SKM-1 (cell line): ENCODE data around the gene APLP2.
"Not testable (repeated sequence)": the region's sequence is repeated elsewhere in the genome, so short reads cannot be mapped to it uniquely, and the experiment has no call there.

Source experiments
- DNase-seq: peaks from one replicate; lab custom pipeline; 2025; ENCODE audit not compliant: unreplicated experiment; lab: John Stamatoyannopoulos, UW

APLP2 gene

DNA sequence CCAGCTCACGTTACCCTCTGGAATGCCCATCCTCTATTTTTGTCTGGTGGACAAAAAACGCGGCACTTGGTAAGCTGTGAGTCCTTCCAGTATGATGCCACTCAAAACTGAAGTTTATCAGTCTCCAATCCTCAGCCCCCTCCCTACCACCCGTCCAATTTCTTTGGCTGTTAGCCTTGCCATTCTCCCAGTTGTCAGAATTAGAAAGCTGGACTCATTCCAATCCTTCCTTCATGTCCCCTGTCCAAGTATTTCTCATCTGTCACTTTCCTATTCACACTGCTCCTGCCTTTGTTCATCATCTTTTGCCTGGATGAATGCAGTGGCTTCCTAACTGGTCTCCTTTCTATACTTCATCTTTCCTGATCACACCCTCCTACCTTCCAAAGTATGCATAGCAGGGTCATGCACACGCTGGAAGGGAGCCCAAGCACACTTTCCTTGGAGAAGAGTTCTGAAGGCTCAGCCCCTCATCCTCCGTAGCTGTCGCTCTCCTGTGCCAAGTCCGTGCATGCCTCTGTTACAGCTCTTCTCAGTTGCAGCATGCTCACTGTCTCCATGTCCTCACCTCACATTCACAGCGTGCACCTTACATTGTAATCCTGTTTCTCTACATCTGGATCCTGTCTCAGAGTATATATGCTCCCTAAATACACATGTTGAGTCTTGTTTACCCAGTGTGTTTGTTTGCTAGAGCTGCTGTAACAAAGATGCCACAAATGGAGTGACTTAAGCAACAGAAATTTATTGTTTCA is 19.4 kb downstream of the APLP2 start:
- no peak for DNase-seq

DNA sequence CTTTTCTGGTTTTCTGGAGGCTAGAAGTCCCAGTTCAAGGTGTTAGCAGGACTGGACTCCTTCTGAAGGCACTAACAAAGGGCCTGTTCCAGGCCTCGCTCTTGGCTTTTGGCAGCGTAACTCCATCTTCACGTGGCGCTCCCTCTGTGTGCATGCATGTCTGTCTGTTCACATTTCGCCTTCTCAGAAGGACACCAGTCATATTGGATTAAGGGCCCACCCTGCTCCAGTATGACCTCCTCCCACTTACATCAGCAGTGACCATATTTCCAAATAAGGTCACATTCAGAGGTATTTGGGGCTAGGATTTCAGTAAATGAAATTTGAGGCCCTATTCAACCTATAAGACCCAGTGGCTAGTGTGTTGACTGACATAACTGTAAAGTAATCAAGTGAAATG is 20.0 kb downstream of the APLP2 start:
- no peak for DNase-seq

DNA sequence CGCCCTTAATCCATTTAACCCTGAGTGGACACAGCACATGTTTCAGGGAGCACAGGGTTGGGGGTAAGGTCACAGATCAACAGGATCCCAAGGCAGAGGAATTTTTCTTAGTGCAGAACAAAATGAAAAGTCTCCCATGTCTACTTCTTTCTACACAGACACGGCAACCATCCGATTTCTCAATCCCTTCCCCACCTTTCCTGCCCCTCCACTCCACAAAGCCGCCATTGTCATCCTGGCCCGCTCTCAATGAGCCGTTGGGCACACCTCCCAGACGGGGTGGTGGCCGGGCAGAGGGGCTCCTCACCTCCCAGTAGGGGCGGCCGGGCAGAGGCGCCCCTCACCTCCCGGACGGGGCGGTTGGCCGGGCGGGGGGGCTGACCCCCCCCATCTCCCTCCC is 20.8 kb downstream of the APLP2 start:
- not testable (repeated sequence) for DNase-seq

DNA sequence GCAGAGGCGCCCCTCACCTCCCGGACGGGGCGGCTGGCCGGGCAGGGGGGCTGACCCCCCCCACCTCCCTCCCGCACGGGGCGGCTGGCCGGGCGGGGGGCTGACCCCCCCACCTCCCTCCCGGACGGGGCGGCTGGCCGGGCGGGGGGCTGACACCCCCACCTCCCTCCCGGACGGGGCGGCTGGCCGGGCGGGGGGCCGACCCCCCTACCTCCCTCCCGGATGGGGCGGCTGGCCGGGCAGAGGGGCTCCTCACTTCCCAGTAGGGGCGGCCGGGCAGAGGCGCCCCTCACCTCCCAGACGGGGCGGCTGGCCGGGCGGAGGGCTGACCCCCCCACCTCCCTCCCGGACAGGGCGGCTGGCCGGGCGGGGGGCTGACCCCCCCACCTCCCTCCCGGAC is 21.5 kb downstream of the APLP2 start:
- not testable (repeated sequence) for DNase-seq

DNA sequence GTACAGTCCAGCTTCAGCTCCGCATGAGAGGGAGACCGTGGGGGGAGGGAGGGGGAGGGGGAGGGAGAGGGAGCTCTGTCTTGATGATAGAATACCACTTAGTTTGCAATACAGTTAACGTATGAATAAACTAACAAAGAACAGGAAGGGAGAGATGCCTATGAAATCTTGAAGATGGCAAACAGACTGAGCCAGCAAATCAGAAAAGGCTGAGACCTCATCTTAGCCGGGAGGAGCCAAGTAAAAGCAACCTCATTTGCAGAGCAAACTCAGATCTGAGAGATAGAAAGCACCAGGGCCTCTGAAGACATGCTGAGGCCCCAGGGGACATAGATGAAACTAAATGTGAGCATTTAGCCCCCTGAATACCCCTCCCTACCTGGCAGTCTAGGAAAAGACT is 23.0 kb downstream of the APLP2 start:
- DNase-seq: no peak

DNA sequence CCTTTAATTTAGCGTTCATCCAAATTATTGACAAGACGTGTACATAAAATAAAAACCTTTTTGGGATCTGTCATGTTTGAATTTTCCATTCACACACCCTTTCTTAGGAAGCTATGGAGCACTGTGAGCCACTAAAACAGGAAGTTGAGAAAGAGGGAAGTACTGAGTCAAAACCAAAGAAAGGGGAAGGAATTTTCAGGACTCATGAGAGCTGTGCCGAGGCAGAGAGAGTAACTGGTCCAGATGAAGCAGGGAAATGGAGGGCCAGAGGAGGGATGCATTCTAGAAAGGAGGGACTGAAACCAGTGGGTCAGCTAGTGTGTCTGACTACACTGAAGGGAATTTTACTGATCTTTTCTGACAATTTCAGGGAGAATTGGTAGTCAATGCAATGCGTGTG is 24.9 kb downstream of the APLP2 start:
- DNase-seq: peak; percentile 85

DNA sequence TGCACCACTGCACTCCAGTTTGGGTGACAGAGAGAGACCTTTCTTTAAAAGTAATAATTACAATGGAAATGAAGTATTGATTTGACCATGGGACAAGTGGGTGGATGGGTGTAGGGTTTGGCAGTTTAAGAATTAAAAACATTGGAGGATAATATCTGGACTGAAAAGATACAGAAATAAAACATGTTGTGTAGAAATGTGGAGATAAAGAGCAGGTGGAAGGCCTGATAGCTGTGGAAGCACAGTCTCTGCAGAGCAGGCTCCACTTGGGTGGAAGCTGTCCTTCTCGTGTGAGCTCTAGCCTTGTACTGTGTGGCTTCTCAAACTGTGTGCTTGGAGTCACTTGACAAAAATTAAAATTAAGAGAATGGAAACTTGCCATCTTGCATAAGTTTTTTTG is 25.6 kb downstream of the APLP2 start:
- DNase-seq: no peak

DNA sequence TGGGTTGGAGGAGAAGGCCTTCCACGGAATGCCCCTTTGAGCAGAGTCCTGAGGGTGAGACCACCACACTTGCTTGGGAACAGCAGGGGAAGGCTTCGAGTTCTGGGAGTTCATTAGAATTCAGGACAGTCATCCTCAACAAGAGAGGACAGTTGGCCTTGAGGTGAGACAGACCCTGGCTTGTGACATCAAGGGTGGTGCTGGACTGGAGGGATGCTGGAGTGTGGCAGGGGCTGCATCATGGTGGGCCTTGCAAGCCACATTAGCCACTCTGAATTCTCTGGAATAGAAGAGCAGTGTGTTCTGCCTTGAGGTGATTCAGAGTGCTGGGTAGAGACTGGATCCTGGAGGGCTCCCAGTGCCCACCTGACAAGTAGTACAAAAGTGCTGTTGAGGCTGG is 26.3 kb downstream of the APLP2 start:
- DNase-seq: no peak

DNA sequence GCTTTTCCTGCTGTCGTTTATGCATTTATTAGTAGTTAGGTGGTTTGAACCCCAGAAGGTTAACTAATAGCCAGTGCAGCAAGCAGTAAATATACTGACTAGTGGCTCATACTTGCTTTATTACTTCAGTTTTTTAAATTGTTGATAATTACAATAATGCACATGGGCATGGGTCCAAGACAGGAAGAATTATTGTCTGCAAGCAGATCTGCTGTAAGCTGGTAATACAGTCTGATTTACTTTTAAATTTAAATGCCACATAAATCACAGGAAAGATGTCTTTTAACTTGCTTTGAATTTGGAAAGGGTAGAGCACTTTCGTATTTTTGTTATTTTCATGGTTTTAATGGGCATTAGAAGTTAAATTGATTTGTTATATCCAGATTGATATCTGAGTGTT is 27.1 kb downstream of the APLP2 start:
- DNase-seq: no peak

DNA sequence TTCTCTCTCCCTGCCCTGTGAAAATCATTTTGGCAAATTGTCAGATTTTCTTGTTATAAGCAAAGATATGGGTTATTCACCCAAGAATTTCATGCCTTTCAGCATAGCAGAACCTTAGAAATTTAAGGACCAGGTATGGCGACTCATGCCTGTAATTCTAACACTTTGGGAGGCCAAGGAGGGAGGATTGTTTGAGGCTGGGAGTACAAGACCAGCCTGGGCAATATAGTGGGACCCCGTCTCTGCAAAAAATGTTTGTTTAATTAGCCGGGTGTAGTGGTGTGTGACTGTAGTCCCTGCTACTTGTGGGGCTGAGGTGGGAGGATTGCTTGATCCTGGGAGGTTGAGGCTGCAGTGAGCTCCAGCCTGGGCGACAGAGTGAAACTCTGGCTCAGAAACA is 27.6 kb downstream of the APLP2 start:
- DNase-seq: no peak

DNA sequence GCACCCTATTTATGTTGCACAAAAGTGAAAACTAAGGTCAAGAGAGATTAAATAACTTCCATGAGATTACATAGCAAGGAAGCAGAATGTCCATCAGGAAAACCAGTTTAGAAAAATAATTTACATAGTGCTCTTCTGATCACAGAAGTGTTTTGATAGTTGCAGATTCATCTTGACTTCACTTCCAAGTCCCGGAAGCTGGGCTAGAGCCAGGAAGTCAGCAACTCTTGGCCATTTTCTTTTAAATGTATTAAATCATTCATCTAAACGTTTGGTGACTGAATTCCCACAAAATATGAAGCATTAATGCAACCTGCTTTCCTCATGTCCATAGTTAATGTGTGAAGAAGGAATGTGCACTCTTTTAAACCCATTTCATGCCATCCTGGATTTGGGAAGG is 29.7 kb downstream of the APLP2 start:
- no peak for DNase-seq

DNA sequence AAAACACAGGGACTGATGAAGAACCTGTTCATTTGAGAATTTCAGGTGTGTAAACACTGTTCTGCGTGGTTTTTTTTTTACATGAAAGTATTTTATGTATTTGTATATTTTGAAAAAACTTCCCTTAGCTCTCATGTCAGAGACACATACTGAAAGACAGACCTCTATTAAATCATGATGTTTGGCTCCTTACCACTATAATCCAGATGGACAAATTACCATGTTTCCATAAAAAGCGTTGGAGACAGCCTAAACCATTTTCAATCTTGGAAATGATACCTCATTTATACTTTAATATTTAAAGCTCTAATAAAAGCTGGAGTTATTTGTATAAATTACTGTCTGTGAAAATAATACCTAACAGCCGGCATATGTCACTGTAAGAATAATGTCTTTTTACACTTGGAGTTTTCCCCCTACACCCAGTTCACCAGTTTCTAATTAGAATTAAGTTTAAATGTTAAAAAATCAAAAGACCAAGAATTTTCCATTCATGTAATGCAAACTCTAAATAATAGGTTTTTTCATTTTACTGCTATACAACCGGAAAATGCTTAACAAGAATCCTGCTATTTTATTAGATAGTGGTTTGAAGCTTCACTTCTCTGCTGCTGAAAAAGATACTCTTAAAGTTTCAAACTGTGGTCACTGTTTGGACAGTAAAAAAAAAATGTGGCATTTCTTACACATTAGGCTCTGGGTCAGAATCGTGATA is 30.8 kb downstream of the APLP2 start:
- DNase-seq: no peak

DNA sequence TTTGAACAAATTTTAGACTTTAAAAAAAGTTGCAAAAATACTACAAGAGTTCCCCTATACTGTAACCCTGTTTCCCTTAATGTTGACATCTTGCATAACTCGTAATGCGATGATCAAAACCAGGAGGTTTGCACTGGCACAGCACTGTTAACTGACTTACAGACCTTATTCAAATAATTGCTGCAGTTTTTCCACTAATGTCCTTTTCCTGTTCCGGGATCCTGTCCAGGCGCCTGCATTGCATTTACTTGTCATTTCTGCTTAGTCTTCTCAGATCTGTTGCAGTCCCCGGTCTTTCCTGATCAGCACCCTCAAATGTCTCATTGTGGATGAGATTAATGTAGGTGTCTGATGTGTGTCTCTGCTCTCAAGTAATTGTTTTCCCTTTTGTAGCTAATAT is 32.0 kb downstream of the APLP2 start:
- no peak for DNase-seq

DNA sequence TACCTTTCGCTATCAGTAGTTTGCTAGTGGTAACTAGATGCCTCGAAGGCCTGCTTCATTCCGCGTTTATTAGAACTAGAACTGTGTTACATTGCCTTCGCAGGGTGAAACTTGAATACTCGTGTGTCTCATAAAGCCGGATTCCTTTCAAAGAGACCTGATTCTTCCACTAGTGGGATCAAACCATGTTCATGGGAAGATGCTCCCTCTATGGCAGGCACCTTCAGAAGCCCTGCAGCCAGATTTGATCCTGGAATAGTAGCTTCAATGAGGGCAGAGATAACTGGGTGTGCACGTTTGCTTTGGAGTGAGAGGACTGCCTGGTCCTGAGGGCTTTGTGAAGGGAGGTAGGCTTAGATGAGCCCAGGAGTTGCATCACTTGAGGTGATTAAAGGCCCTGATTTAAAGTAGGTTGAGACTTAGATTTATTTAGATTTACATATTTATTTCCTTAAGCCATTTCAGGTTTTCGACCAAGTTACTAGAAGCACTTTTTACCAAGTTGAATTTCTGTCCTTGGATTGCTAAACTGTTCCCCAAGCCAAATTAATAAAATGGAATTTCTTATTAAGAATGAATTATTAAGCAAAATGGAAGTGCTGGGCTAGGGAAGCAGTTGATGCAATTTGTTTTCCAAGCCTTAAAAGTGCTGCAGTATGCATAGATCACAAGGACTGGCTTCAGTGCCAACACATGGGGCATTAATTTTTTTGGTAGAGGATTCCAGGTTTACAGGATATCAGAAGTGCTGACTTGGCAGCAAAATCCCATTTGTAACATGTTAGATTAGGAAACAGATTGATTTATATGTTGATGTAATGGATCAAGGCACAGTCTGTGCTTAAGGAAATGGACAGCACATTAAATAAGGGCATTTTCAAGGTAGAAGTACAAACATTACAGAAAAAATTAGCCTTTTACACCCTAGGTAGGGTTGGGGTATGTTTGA is 32.9 kb downstream of the APLP2 start:
- DNase-seq: no peak

DNA sequence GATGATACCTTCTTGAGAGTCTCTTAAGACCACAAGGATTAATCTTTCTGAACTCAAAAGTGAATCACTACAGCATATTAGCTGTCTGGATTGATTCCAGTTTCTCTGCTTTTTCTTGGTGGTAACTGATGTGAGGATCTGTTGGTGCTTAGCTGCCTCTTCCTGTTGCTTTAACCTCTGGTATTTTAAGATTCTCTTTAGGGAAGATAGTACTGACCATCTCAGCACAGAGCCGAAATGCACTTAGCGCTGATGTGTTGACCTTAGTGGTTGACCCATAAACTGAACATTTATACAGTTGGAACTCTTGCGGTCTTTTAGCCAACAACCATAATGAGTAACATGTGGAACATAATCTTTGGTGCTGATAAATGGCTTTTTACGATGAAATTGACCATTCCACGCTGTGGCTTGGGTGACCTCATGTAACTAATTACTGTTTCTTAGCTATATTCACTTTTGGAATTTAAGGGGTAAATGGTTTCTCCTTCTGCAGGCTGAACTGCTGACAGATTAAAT is 33.7 kb downstream of the APLP2 start:
- DNase-seq: no peak

DNA sequence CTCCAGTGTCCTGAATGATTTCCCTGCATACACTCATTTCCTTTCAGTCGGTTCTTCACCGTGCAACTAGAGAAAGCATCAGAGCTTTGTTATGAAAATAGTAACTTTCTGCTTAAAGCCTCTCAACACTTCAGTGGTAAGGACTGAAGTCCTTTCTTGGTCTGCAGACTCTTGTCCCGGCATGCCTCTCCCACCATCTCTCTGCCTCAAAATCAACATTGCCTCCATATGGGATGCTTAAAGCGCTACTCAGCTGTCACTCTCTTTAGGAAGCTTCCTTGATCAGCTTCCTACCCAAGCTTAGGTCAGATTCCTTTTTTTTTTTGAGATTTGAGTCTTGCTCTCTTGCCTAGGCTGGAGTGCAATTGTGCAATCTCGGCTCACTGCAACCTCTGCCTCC is 36.7 kb downstream of the APLP2 start:
- DNase-seq: no peak

DNA sequence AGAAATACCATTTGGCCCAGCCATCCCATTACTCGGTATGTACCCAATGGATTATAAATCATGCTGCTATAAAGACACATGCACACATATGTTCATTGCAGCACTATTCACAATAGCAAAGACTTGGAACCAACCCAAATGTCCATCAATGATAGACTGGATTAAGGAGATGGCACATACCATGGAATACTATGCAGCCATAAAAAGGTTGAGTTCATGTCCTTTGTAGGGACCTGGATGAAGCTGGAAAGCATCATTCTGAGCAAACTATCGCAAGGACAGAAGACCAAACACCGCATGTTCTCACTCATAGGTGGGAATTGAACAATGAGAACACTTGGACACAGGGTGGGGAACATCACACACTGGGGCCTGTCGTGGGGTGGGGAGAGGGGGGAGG is 39.0 kb downstream of the APLP2 start:
- not testable (repeated sequence) for DNase-seq

DNA sequence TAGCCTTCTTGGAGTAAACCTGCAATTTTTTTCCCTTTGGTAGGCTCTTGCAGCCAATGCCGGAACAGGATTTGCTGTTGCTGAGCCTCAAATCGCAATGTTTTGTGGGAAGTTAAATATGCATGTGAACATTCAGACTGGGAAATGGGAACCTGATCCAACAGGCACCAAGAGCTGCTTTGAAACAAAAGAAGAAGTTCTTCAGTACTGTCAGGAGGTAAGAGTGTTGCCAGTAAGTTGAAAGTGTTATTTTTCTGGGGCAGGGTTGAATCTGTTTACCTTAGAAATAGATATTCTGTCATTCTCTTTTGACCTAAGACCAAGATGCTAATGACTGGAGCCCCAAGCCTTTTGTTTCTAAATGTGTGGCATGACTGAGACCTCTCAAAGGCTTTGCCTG is 39.7 kb downstream of the APLP2 start:
- DNase-seq: no peak

DNA sequence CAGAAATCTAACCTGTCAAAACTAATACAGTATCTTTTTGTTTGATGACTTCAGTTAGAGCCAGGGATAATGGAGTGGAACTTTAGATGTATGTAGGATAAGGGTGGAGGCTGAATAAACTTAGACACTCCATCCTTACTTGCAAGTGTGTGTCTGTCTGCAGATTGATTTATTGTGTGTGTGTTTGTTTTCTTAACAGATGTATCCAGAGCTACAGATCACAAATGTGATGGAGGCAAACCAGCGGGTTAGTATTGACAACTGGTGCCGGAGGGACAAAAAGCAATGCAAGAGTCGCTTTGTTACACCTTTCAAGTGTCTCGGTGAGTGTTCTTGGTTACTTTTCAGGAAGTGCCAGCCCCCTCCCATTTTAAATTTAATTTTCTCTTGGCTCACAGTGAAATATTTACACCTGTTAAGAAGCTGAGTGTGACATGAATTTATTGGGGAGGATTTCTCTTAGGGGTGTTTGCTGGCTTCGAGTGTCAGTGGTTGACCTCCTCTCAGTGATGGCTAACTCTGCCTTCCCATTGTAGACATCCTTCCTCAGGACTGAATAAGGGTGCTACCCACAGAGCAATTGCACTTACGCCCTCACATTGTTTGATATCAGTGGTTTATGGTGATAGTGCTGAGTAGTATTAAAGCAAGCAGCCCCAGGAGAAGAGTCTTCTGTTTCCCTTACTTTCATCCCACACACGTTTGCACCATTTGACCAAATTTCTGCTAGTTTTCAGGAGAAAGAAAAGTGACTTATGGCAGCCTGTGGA is 40.8 kb downstream of the APLP2 start:
- no peak for DNase-seq

DNA sequence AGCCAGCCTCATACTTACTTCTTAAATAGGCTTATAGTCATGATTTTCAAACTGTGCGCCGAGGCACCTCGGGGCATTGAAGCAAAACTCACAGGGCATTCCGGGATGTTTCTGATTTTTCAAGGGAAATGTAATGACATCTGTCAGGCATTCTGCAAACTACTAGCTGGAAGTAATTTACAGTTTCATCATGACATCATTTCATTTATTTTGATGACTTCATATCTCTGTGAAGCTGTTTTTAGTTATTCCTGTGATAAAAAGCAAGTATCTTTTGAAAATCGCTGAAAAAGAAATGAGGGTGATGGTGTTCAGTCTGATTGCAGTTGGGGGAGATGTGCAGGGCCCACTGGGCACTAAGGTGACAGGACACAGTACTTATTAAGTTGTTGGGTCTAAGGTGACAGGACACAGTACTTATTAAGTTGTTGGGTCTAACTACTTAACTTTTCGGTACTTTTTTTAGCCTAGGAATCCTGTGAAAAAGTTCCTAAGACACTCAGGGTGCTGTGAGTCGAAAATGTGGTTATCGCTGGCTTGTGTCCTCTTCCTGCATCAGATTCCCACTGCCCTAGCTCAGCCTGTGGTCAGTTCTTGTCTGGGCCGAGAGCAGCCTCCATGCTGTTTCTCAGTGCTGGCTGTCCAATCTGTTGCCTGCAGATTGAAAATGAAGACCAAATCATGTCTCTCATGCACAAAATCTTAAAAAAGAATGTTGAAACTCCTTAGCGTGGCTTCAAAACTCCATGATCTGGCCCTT is 42.6 kb downstream of the APLP2 start:
- no peak for DNase-seq
